KOPT-K1 (cell line): Measurements from ENCODE around the gene UBE2E2.
"Not testable (repeated sequence)": the region's sequence is repeated elsewhere in the genome, so short reads cannot be mapped to it uniquely, and the experiment has no call there.

ENCODE experiments used
- H3K27ac ChIP-seq: fragments of 200-600 bp; sonication (generic); 2 replicates; pipeline ENCODE4 v1.5.1; 2016; ENCODE audit warnings: antibody characterized with exemption, mild to moderate bottlenecking, low read depth, low read length; ENCODE audit not compliant: poor library complexity, severe bottlenecking
- H3K36me3 ChIP-seq: fragments of 200-600 bp; sonication (generic); 2 replicates; pipeline ENCODE4 v1.5.1; 2017; ENCODE audit warnings: antibody characterized with exemption, mild to moderate bottlenecking, low read length, moderate library complexity; ENCODE audit not compliant: insufficient read depth
- H3K9me3 ChIP-seq: fragments of 200-600 bp; sonication (generic); 2 replicates; pipeline ENCODE4 v1.5.1; 2017; ENCODE audit warnings: antibody characterized with exemption, low read length, mild to moderate bottlenecking; ENCODE audit not compliant: insufficient read depth, poor library complexity, severe bottlenecking

Gene UBE2E2

GRCh38 chr3:23308986-23309625 is 106.0 kb downstream of the UBE2E2 start:
- Histone ChIP-seq H3K36me3 (no peaks in the 10 kb centered on the region), H3K9me3 (no peaks in the 10 kb centered on the region), H3K27ac (no peak overlapping the region)

DNA sequence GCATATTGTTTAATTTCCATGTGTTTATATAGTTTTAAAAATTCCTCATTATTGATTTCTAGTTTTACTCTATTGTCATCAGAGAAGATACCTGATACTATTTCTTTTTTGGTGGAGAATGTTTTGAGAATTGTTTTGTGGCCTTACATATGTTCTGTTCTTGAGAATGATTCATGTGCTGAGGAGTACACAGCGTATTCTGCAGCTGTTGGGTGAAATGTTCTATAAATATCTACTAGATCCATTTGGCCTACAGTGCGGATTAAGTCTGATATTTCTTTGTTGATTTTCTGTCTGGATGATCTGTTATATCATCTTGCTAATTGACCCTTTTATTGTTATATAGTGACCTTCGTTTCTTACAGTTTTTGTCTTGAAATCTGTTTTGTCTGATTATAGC is 109.7 kb downstream of the UBE2E2 start:
- H3K36me3 ChIP-seq, result no peaks in the 10 kb centered on the region
- peaks cover 18% of the 10 kb centered on the region for H3K9me3 ChIP-seq
- H3K27ac ChIP-seq, result no peak overlapping the region

DNA sequence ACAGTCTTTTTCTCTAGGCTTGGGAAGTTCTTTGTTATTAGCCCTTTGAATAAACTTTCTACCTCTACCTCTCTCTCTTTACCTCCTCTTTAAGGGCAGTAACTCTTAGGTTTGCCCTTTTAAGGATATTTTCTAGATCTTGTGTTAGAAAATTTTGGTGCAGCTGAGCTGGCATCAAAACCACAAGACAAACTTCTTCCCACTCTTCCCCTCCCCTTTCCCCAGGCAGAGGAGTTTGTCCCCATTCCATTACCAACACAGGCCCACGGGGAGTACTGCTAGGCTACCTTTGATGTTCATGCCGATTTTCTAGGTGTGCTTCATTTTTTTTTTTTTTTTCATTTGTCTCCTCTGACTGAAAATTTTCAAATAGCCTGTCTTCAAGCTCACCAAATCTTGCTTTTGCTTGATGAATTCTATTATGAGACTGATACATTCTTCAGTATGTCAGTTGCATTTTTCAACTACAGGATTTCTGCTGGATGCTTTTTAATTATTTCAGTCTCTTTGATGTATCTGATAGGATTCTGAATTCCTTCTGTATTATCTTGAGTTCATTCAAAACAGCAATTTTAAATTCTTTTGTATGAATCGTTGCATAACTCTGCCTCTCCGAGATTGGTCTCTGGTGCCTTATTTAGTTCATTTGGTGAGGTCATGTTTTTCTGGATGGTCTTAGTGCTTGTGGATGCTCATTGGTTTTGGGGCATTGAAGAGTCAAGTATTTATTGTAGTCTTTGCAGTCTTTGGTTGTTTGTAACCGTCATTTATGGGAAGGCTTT is 112.0 kb downstream of the UBE2E2 start:
- Histone ChIP-seq H3K36me3 (no peaks in the 10 kb centered on the region), H3K27ac (no peak overlapping the region), H3K9me3 (peaks cover 20% of the 10 kb centered on the region)

DNA sequence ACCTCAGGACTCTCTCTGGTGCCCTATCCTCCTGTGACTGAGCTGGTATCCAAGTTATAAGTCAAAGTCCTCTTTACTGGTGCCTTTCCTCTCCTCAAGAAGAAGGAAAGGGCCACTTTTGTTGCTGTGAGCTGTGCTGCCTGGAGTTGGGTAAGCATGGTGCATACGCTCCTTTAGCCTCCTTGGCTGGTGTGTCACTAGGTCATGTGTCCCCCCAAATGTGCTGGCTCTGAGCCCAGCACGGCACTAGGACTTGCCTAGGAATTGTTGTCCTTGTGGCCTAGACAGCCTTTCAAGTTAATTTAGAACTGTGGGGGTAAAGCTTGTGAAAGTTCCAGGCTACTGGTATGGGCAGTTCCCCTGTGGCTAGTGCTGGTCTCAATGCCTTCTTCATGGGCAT is 113.8 kb downstream of the UBE2E2 start:
- no peaks in the 10 kb centered on the region for H3K36me3 ChIP-seq
- peaks cover 20% of the 10 kb centered on the region for H3K9me3 ChIP-seq
- no peak overlapping the region for H3K27ac ChIP-seq

DNA sequence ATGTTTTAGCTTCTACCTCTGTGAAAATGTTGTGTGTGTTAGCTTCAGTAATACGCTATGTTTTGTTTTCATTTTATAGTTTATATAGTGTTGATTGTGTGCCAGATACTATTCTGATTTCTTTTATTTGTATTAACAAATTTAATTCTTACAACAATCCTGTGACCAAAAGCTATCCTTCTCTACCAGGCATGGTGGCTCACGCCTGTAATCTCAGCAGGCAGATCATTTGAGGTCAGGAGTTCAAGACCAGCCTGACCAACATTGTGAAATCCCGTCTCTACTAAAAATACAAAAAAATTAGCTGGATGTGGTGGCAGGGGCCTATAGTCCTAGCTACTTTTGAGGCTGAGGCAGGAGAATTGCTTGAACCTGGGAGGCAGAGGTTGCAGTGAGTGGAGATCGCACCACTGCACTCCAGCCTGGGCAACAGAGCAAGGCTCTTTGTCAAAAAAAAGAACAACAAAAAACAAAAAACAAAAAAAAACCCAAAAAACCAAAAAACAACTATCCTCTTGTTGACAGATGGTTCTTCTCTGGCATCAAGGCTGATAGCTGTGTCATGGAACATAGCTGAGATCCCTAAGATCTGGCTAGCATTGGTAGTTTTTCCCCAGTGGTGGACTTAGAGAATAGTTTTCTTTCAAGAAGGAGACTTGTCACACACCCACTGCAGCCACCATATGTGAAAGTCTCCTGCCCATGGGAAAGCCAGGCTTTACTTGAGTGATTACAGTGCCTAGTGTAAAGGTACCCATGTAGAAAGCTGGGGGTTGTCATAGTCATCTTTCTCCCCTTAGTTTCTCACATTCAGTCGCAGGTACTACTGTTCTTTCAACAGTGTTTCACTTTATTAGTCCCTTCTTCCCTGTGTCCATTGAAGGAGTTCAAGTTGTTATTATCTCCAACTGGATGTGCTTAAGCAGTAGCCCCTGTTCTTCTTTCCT is 116.5 kb downstream of the UBE2E2 start:
- Histone ChIP-seq H3K27ac (no peak overlapping the region), H3K9me3 (peaks cover 20% of the 10 kb centered on the region), H3K36me3 (no peaks in the 10 kb centered on the region)

DNA sequence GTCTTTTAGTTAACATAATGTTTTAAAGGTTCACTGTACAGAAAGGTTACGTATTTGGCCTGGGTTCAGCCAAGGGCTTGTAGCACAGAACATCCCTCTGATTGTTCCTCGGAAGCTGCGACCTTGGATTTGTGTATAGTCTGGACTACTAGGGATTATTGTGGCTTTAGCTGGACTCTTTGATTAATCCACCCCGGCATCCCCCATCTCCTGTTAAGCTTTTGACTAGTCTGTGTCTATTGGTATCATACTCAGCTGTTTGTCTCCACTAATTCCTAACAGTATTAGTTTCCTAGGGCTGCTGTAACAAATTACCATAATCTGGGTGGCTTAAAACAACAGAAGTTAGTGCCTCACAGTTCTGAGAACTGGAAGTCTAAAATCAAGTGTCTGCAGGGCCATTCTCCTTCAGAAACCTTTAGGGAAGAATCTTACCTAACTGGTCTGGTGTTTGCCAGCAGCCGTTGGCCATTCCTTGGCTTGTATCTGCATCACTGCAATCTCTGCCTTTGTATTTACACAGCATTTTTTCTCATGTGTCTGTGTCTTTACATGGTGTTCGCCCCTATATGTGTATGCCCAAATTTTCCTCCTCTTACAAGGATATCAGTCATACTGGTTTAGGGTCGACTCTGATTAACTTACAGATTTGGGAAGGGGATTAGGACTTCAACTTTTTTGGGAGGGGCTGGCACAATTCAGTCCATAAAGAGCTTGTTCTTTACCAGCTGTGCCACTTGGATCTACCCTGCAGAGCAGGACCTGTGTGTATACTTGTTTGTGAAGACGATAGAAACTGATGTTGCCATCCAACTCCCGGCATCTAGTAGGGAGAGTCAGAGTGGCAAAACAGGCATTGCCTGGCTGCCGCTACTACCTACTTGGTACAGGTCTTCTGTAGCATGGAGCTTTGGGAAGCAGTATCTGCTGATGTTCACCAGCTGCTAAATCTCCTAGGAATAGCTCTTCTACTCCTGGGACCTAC is 117.8 kb downstream of the UBE2E2 start:
- Histone ChIP-seq H3K27ac (no peak overlapping the region), H3K36me3 (no peaks in the 10 kb centered on the region), H3K9me3 (peaks cover 25% of the 10 kb centered on the region)

GRCh38 chr3:23324745-23325144 is 121.6 kb downstream of the UBE2E2 start:
- no peaks in the 10 kb centered on the region for H3K36me3 ChIP-seq
- no peak overlapping the region for H3K27ac ChIP-seq
- H3K9me3 ChIP-seq, result peaks cover 9% of the 10 kb centered on the region

DNA sequence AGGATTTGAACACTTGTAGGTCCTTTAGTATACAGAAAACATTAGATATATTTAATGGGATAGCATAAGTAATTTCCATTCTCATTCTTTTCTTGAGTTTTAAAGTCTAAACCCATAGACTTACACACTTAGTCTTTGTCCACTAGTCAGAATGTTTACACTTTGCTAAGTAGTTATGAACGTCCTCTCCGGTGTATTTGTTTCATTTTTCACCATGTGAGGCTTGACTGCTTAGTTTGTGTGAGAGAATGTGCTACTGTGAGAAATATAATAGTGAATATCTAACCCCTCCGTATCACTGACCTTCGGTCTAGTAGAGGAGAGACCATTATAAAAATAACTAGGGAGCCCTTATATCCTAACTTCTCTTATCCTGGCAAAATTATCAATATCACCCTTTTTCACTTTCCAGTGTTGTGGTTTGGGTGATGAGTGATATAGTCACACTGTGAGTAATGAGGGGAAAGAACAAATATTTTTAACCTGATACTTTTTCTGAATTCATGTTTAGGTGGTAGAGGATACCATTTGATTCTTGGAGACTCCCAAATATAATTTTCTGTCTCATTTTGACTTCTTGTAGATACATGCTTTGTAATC is 122.4 kb downstream of the UBE2E2 start:
- Histone ChIP-seq H3K9me3 (peaks cover 9% of the 10 kb centered on the region), H3K27ac (no peak overlapping the region), H3K36me3 (no peaks in the 10 kb centered on the region)

DNA sequence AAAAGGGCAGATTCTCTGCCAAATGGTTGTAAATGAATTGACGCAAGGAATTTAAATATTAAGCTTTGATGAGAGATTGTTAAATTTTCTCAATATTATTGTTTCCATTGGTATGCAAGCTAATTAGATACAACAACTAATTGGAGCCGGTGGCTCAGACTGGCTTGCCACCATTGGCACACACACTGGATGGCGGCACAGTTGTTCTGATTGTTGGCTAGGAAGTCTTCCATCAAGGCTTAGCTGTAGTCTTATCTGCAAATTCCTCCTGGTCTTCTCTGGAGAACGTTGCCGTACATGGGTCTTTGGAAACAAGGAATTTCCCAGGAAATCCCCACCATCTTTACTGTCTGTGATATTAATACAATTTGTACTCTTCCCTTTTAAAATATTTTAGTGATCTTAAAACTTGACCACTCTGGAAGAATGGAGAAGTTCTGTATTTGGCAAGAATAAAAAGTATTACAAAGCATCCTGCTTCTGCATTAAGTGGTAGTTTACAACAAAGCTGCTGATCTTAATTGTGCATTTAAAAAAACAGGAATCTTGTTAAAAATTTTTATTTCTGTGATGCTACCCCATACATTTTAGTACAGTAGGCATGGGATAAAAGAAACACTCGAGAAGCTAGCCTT is 126.5 kb downstream of the UBE2E2 start:
- peaks cover 9% of the 10 kb centered on the region for H3K9me3 ChIP-seq
- H3K27ac ChIP-seq, result no peak overlapping the region
- H3K36me3 ChIP-seq, result no peaks in the 10 kb centered on the region

GRCh38 chr3:23330568-23330967 is 127.4 kb downstream of the UBE2E2 start:
- Histone ChIP-seq H3K27ac (no peak overlapping the region), H3K36me3 (no peaks in the 10 kb centered on the region), H3K9me3 (peaks cover 7% of the 10 kb centered on the region)

- no peak overlapping the region for H3K27ac ChIP-seq
- no peaks in the 10 kb centered on the region for H3K9me3 ChIP-seq
- no peaks in the 10 kb centered on the region for H3K36me3 ChIP-seq
Observed at GRCh38 chr3:23331141-23331935, 128.2 kb downstream of the UBE2E2 start.

GRCh38 chr3:23333633-23334032 is 130.5 kb downstream of the UBE2E2 start:
- no peak overlapping the region for H3K27ac ChIP-seq
- no peaks in the 10 kb centered on the region for H3K36me3 ChIP-seq
- no peaks in the 10 kb centered on the region for H3K9me3 ChIP-seq

GRCh38 chr3:23336853-23337252 is 133.7 kb downstream of the UBE2E2 start:
- H3K36me3 ChIP-seq, H3K9me3 ChIP-seq, H3K27ac ChIP-seq: not testable (repeated sequence)
